SK-N-SH treated with all-trans-retinoic acid at 6 μM for 48 hours (cell line): ENCODE results near the gene MUC5AC.

ENCODE experiments used
- ARNTL ChIP-seq: fragments of 450-650 bp; formaldehyde crosslinking; IDR thresholded peaks from 2 replicates; pipeline ENCODE4 v1.5.0; 2020; ENCODE audit warnings: low read depth, mild to moderate bottlenecking, moderate library complexity, borderline replicate concordance
- SNAI2 ChIP-seq: fragments of 250-450 bp; sonication (Bioruptor Pico); IDR thresholded peaks from 2 replicates; pipeline ENCODE4 v1.5.0; 2020; ENCODE audit warnings: mild to moderate bottlenecking, moderate library complexity
- TF ChIP-seq, protein P1 (sequence below): fragments of 250-450 bp; sonication (Bioruptor Pico); IDR thresholded peaks from 2 replicates; pipeline ENCODE4 v1.8.0; 2021; ENCODE audit warnings: low read depth, mild to moderate bottlenecking, moderate library complexity, borderline replicate concordance
- TF ChIP-seq, protein P2 (sequence below): fragments of 250-450 bp; sonication (Bioruptor Pico); IDR thresholded peaks from 2 replicates; pipeline ENCODE4 v1.8.0; 2020; ENCODE audit warnings: mild to moderate bottlenecking, moderate library complexity, borderline replicate concordance

DNA sequence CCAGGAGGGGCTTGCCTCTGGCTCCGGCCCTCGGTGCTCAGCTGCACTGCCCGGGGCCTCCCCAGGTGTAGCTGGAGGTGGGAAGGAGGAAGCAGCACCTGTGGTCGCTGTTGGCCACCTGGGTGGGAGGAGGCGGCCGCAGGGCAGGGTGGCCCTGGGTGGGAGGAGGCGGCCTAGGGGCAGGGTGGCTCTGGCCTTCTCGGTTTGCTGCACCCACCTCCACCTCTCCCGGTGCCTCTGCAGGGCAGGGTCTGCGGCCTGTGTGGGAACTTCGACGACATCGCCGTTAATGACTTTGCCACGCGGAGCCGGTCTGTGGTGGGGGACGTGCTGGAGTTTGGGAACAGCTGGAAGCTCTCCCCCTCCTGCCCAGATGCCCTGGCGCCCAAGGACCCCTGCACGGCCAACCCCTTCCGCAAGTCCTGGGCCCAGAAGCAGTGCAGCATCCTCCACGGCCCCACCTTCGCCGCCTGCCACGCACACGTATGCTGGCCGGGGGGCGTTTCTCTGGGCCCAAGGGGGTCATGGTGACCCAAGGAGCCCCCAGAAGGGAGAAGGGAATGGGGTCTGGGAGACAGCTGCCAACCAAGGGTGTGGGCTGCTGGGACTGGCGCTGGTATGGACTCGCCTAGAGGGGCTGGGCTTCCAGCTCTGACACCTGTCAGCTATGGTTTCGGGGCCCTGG, 20.6 kb downstream of the MUC5AC start:
- TF ChIP-seq SNAI2 (no peak), ARNTL (CRISPR knock-in tag) (no peak)
- TF ChIP-seq, protein P1, sequence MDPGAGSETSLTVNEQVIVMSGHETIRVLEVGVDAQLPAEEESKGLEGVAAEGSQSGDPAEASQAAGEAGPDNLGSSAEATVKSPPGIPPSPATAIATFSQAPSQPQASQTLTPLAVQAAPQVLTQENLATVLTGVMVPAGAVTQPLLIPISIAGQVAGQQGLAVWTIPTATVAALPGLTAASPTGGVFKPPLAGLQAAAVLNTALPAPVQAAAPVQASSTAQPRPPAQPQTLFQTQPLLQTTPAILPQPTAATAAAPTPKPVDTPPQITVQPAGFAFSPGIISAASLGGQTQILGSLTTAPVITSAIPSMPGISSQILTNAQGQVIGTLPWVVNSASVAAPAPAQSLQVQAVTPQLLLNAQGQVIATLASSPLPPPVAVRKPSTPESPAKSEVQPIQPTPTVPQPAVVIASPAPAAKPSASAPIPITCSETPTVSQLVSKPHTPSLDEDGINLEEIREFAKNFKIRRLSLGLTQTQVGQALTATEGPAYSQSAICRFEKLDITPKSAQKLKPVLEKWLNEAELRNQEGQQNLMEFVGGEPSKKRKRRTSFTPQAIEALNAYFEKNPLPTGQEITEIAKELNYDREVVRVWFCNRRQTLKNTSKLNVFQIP (CRISPR knock-in tag) = no peak
- TF ChIP-seq, protein P2, sequence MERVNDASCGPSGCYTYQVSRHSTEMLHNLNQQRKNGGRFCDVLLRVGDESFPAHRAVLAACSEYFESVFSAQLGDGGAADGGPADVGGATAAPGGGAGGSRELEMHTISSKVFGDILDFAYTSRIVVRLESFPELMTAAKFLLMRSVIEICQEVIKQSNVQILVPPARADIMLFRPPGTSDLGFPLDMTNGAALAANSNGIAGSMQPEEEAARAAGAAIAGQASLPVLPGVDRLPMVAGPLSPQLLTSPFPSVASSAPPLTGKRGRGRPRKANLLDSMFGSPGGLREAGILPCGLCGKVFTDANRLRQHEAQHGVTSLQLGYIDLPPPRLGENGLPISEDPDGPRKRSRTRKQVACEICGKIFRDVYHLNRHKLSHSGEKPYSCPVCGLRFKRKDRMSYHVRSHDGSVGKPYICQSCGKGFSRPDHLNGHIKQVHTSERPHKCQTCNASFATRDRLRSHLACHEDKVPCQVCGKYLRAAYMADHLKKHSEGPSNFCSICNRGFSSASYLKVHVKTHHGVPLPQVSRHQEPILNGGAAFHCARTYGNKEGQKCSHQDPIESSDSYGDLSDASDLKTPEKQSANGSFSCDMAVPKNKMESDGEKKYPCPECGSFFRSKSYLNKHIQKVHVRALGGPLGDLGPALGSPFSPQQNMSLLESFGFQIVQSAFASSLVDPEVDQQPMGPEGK = no peak
